WERI-Rb-1 (cell line): ENCODE data around the gene TBC1D5.
A peak's percentile ranks its signal among the peaks of the same experiment; 100 is the strongest.

Experiments
- DNase-seq: peaks from one replicate; pipeline ENCODE4 v3.0.0-alpha.2; 2020
- H3K27ac ChIP-seq: fragments of 250-450 bp; sonication (Bioruptor Pico); 2 replicates; pipeline ENCODE4 v1.5.1; 2020; ENCODE audit warnings: mild to moderate bottlenecking, moderate library complexity
- H3K27me3 ChIP-seq: fragments of 250-450 bp; sonication (Bioruptor Pico); 2 replicates; pipeline ENCODE4 v1.5.1; 2021; ENCODE audit warnings: mild to moderate bottlenecking, low read depth, moderate library complexity; ENCODE audit not compliant: insufficient read depth, severe bottlenecking
- H3K36me3 ChIP-seq: fragments of 250-450 bp; sonication (Bioruptor Pico); 2 replicates; pipeline ENCODE4 v1.5.1; 2020; ENCODE audit warnings: mild to moderate bottlenecking, moderate library complexity
- H3K4me3 ChIP-seq: 2 replicates; pipeline ENCODE4 v1.5.1; 2011; ENCODE audit warnings: low read depth, mild to moderate bottlenecking, control low read depth, low read length
- H3K9me3 ChIP-seq: fragments of 250-450 bp; sonication (Bioruptor Pico); 2 replicates; pipeline ENCODE4 v1.5.1; 2021; ENCODE audit warnings: mild to moderate bottlenecking, moderate library complexity; ENCODE audit not compliant: severe bottlenecking
- TF ChIP-seq, protein P1 (sequence below): IDR thresholded peaks from 2 replicates; pipeline ENCODE4 v1.5.1; 2011; ENCODE audit warnings: low read depth, mild to moderate bottlenecking, control low read depth, inconsistent platforms, low read length

Gene TBC1D5

DNA sequence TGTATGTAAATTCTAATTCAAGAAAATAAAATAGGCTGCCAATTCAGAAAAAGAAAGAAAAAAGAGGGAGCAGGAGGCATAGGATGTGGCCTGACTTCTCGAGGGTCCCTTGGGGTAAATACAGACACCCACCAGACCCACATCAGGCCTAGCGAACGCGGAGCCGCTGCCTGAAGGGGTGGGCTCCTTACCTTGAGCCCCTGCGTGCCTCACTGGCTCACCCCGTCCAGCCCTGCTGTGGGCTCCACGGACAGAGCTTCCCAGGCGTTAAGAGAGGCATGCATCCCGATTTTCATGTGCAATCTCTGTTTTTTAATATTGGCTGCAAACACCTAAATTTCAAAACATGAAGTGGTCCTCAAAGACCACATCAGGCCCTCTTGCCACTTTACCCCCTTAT lies 599.9 kb downstream of the TBC1D5 start:
- TF ChIP-seq, protein P1, sequence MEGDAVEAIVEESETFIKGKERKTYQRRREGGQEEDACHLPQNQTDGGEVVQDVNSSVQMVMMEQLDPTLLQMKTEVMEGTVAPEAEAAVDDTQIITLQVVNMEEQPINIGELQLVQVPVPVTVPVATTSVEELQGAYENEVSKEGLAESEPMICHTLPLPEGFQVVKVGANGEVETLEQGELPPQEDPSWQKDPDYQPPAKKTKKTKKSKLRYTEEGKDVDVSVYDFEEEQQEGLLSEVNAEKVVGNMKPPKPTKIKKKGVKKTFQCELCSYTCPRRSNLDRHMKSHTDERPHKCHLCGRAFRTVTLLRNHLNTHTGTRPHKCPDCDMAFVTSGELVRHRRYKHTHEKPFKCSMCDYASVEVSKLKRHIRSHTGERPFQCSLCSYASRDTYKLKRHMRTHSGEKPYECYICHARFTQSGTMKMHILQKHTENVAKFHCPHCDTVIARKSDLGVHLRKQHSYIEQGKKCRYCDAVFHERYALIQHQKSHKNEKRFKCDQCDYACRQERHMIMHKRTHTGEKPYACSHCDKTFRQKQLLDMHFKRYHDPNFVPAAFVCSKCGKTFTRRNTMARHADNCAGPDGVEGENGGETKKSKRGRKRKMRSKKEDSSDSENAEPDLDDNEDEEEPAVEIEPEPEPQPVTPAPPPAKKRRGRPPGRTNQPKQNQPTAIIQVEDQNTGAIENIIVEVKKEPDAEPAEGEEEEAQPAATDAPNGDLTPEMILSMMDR, result no peak
- H3K27me3 ChIP-seq, result no peaks in the 10 kb centered on the region
- no peaks in the 10 kb centered on the region for H3K36me3 ChIP-seq
- no peak overlapping the region for H3K4me3 ChIP-seq
- H3K27ac ChIP-seq, result no peak overlapping the region
- DNase-seq, result no peak
- no peaks in the 10 kb centered on the region for H3K9me3 ChIP-seq

GRCh38 chr3:17141699-17142098 lies 600.7 kb downstream of the TBC1D5 start:
- Histone ChIP-seq H3K36me3 (no peaks in the 10 kb centered on the region), H3K4me3 (no peak overlapping the region), H3K27ac (no peak overlapping the region), H3K9me3 (no peaks in the 10 kb centered on the region), H3K27me3 (no peaks in the 10 kb centered on the region)
- TF ChIP-seq, protein P1, result no peak
- no peak for DNase-seq

- DNase-seq, result no peak
- H3K27me3 ChIP-seq, result no peaks in the 10 kb centered on the region
- no peak overlapping the region for H3K27ac ChIP-seq
- TF ChIP-seq, protein P1, result peak; percentile 59
- no peaks in the 10 kb centered on the region for H3K9me3 ChIP-seq
- H3K36me3 ChIP-seq, result no peaks in the 10 kb centered on the region
- no peak overlapping the region for H3K4me3 ChIP-seq
These were observed 601.5 kb downstream of the TBC1D5 start for GRCh38 chr3:17140670-17141505.

GRCh38 chr3:17138246-17139039 lies 604.0 kb downstream of the TBC1D5 start:
- peak overlapping the region; percentile 39 for H3K27ac ChIP-seq
- DNase-seq, result peak; percentile 77
- H3K36me3 ChIP-seq, result no peaks in the 10 kb centered on the region
- no peaks in the 10 kb centered on the region for H3K27me3 ChIP-seq
- TF ChIP-seq, protein P1, result no peak
- no peaks in the 10 kb centered on the region for H3K9me3 ChIP-seq
- no peak overlapping the region for H3K4me3 ChIP-seq

- Histone ChIP-seq H3K27me3 (no peaks in the 10 kb centered on the region), H3K27ac (peak overlapping the region; percentile 19; the same call in 1 of the 2 replicates), H3K36me3 (no peaks in the 10 kb centered on the region), H3K4me3 (no peak overlapping the region), H3K9me3 (no peaks in the 10 kb centered on the region)
- DNase-seq, result no peak
- TF ChIP-seq, protein P1, result no peak
These were observed 605.1 kb downstream of the TBC1D5 start for GRCh38 chr3:17137321-17137826.
